Nephron (organoid): ENCODE results near the gene HHIPL2.

ENCODE experiments used
- H3K27ac Mint-ChIP-seq, 3 experiments: 2 replicates each; pipeline ENCODE4 v1.8.0; 2020; ENCODE audit warnings: mixed read lengths in 3 of 3, mild to moderate bottlenecking in 2 of 3, moderate library complexity in 1 of 3
- H3K27me3 Mint-ChIP-seq: 2 replicates; pipeline ENCODE4 v1.8.0; 2021; ENCODE audit warnings: low read depth, mild to moderate bottlenecking, moderate library complexity, mixed read lengths
- H3K36me3 Mint-ChIP-seq: 2 replicates; pipeline ENCODE4 v1.8.0; 2020; ENCODE audit warnings: low read depth, mixed read lengths
- H3K4me1 Mint-ChIP-seq: 2 replicates; pipeline ENCODE4 v1.8.0; 2020; ENCODE audit warnings: mixed read lengths
- H3K4me3 Mint-ChIP-seq, 3 experiments: 2 replicates each; pipeline ENCODE4 v1.8.0; 2020; ENCODE audit warnings: mild to moderate bottlenecking in 3 of 3, mixed read lengths in 3 of 3, moderate library complexity in 2 of 3
- H3K9me3 Mint-ChIP-seq: 2 replicates; pipeline ENCODE4 v1.8.0; 2020; ENCODE audit warnings: mixed read lengths
- TF ChIP-seq, protein P1 (sequence below), 3 experiments: fragments of 200-600 bp; sonication (generic); IDR thresholded peaks; one replicate each; pipeline ENCODE4 v1.5.0; 2021; ENCODE audit warnings: antibody characterized with exemption in 3 of 3; ENCODE audit not compliant: unreplicated experiment in 3 of 3

Gene HHIPL2

DNA sequence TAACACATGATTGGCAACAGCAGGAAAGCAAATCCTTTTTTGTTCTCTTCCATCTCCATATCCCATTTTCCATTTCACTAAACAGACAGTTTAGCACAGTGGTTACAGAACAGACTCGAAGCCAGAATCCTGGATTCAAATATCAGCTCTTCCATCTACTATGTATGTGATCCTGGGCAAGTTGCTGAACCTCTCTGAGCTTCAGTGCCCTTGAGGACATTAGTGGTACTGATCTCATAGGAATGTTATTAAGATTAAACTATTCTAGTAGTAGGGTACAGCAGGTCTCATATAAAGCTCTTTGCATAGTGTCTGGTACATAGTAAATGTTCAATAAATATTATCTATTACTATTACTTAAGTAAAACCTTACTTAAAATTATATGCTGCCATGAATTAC lies 13.8 kb upstream of the HHIPL2 start:
- no peak overlapping the region for H3K4me3 Mint-ChIP-seq
- H3K4me1 Mint-ChIP-seq, result no peaks in the 10 kb centered on the region
- peaks cover 46% of the 10 kb centered on the region for H3K36me3 Mint-ChIP-seq
- no peaks in the 10 kb centered on the region for H3K27me3 Mint-ChIP-seq
- no peak overlapping the region for H3K27ac Mint-ChIP-seq
- no peaks in the 10 kb centered on the region for H3K9me3 Mint-ChIP-seq
- TF ChIP-seq, protein P1, sequence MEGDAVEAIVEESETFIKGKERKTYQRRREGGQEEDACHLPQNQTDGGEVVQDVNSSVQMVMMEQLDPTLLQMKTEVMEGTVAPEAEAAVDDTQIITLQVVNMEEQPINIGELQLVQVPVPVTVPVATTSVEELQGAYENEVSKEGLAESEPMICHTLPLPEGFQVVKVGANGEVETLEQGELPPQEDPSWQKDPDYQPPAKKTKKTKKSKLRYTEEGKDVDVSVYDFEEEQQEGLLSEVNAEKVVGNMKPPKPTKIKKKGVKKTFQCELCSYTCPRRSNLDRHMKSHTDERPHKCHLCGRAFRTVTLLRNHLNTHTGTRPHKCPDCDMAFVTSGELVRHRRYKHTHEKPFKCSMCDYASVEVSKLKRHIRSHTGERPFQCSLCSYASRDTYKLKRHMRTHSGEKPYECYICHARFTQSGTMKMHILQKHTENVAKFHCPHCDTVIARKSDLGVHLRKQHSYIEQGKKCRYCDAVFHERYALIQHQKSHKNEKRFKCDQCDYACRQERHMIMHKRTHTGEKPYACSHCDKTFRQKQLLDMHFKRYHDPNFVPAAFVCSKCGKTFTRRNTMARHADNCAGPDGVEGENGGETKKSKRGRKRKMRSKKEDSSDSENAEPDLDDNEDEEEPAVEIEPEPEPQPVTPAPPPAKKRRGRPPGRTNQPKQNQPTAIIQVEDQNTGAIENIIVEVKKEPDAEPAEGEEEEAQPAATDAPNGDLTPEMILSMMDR (IDR thresholded peaks at IDR 0.05; ENCODE audit: unreplicated experiment in 3 of 3), result no peak

DNA sequence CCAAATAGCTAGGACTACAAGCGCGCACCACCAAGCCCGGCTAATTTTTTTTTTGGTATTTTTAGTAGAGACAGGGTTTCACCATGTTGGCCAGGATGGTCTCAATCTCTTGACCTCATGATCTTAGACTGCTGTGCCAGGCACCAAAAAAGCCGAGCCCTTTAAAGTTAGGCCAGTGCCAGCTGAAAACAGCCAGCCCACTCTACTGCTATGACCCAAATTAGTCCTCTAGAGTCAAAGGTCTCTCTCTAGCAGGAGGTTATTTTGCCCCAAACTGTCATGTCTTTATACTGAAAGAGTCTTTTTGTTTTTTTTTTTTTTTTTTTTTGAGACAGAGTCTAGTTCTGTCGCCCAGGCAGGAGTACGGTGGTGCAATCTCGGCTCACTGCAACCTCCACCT lies 9.7 kb upstream of the HHIPL2 start:
- Mint-ChIP-seq H3K27me3 (no peaks in the 10 kb centered on the region), H3K27ac (no peak overlapping the region), H3K4me3 (no peak overlapping the region), H3K4me1 (no peaks in the 10 kb centered on the region), H3K9me3 (no peaks in the 10 kb centered on the region), H3K36me3 (peaks cover 37% of the 10 kb centered on the region)
- TF ChIP-seq, protein P1 (IDR thresholded peaks at IDR 0.05; ENCODE audit: unreplicated experiment in 3 of 3), result no peak

DNA sequence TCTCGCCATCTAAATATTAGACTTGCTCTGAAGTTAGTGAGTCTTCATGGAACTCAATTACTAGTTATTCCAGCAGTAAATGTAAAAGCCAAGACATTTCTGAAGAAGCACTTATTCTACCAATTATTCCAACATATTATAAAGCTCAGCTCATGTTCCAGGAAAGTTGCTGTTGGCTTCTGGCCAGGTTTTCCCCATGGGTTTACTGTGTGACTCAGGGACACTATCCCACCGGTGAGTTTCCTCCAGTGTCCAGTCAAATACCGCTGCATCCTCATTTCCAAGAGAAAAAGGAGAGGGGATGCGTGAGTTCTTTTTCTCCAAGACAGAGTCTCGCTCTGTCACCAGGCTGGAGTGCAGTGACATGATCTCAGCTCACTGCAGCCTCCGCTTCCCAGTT lies 9.2 kb upstream of the HHIPL2 start:
- H3K4me1 Mint-ChIP-seq, result no peaks in the 10 kb centered on the region
- peaks cover 34% of the 10 kb centered on the region for H3K36me3 Mint-ChIP-seq
- TF ChIP-seq, protein P1 (IDR thresholded peaks at IDR 0.05; ENCODE audit: unreplicated experiment in 3 of 3), result no peak
- no peaks in the 10 kb centered on the region for H3K27me3 Mint-ChIP-seq
- H3K9me3 Mint-ChIP-seq, result no peaks in the 10 kb centered on the region
- H3K27ac Mint-ChIP-seq, result no peak overlapping the region
- no peak overlapping the region for H3K4me3 Mint-ChIP-seq

DNA sequence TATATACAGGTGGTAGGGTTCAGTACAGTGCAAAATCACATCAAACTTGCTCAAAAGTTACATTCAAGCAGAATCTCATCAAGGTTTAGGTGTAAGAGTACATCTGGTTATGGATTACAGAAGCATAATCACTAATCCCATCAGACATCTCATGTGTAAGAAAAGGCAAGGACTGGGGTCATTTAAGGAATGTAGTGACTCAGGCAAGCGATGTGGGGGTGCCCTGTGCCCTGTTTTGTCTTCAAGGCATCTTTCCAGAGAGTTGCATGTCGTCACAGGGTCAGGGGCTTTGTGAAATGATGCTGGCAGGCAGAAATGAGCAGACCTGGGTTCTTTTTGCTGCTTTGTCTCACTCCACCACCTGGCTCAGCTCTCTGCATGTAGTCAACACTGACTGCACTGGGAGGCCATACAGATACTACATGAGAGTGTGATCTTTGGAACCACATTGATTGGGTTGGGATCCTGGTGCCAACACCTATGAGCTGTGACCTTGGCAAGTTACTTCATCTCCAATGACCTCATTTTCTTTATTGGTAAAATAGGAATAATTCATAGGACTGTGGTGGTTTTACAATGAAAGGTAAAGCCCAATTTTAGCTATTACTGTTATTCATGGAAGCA lies 8.2 kb upstream of the HHIPL2 start:
- H3K9me3 Mint-ChIP-seq, result no peaks in the 10 kb centered on the region
- H3K27ac Mint-ChIP-seq, result no peak overlapping the region

DNA sequence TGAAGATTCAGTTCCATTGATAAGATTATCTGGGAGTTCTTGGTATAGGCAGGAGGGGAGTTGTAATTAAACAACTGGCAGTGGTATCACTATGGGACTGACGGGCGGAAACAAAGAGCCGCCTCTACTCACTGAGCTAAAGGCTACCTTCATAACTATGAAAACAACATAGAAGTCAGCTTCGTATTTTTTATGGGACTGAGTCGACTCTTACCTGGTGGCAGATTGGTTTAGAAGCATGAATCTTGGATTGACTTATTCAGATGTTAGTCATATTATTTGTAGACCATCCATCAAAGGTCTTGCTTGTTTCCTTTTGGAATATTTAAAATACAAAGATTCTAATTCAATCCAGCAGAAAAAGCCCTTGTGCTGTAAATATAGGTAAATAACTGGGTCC lies 6.3 kb upstream of the HHIPL2 start:
- Mint-ChIP-seq H3K27ac (no peak overlapping the region), H3K9me3 (no peaks in the 10 kb centered on the region), H3K27me3 (peaks cover 7% of the 10 kb centered on the region), H3K36me3 (peaks cover 22% of the 10 kb centered on the region), H3K4me1 (no peaks in the 10 kb centered on the region), H3K4me3 (no peak overlapping the region)
- TF ChIP-seq, protein P1 (IDR thresholded peaks at IDR 0.05; ENCODE audit: unreplicated experiment in 3 of 3), result no peak

More for the DNA sequence above, 8.2 kb upstream of the HHIPL2 start:
- no peaks in the 10 kb centered on the region for H3K4me1 Mint-ChIP-seq
- H3K27me3 Mint-ChIP-seq, result no peaks in the 10 kb centered on the region
- TF ChIP-seq, protein P1 (IDR thresholded peaks at IDR 0.05; ENCODE audit: unreplicated experiment in 3 of 3), result no peak
- peaks cover 30% of the 10 kb centered on the region for H3K36me3 Mint-ChIP-seq
- no peak overlapping the region for H3K4me3 Mint-ChIP-seq

DNA sequence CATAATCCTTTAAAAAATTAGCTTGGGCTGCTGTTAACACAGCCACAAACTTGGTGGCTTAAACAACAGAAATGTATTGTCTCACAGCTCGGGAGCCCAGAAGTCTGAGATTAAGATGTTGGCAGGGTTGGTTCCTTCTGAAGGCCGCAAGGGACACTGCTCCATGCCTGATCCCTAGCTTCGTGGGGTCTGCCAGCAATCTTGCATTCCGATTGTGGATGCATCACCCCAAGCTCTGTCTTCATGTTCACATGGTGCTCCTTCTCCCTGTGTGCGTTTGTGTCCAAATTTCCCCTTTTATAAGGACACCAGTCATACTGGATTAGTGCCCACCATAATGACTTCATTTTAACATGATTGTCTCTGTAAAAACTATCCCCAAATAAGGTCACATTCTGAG lies 5.0 kb upstream of the HHIPL2 start:
- H3K4me1 Mint-ChIP-seq, result no peaks in the 10 kb centered on the region
- peaks cover 16% of the 10 kb centered on the region for H3K36me3 Mint-ChIP-seq
- no peaks in the 10 kb centered on the region for H3K9me3 Mint-ChIP-seq
- peaks cover 7% of the 10 kb centered on the region for H3K27me3 Mint-ChIP-seq
- H3K4me3 Mint-ChIP-seq, result no peak overlapping the region
- TF ChIP-seq, protein P1 (IDR thresholded peaks at IDR 0.05; ENCODE audit: unreplicated experiment in 3 of 3), result no peak
- H3K27ac Mint-ChIP-seq, result no peak overlapping the region
